Stimulated activated CD8-positive, alpha-beta memory T cell treated with anti-CD3 and anti-CD28 coated beads, Interleukin-4, amount 100 ng/mL, for 1 hour (primary cell): ENCODE results near the gene MRPL46.
"Not testable (repeated sequence)": the region's sequence is repeated elsewhere in the genome, so short reads cannot be mapped to it uniquely, and the experiment has no call there.

ENCODE experiments used
- DNase-seq, 2 donors: peaks; one replicate each; pipeline ENCODE4 v3.0.0-alpha.2; 2020; ENCODE audit warnings: low read depth in 2 of 2, low spot score in 1 of 2

Gene MRPL46

DNA sequence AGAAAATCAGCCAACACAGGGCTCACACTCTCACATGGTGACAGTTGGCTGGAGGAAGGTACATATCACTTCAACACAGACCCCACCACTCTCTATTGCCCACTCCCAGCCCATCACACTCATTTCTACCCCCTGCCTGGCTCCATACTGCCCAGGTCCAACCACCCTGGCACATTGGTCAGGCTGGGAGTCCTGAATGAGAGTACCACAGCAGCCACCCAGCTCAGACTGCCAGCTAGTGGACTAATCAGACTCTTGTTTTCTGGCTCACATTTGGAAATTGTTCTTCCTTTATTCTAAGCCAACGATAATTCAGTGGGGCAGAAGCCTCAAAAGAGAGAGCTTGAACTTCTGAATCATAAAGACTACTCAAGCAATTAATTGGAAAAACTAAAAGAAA, 20.0 kb downstream of the MRPL46 start:
- DNase-seq: no peak

- DNase-seq: no peak
These were observed 26.0 kb downstream of the MRPL46 start for GRCh38 chr15:88441076-88441730.

DNA sequence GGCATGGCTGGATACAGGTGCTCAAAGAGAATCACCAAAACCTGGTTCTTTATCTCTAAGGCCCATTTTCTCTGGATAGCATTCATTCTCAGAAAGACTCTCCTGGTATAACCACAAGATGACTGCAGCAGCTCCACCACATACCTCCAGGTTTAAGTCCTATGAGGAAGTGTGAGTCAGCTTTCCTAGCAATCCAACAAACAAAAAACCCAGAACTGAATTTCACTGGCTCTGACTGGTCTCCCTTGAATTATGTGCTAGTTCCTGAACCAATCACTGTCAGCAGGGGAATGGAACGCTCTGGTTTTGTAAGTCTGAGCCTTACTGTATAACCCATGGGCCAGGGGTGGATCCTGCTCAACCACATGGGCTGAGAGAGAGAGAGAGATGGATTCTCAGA, 27.2 kb downstream of the MRPL46 start:
- no peak for DNase-seq

- no peak for DNase-seq
These were observed 29.0 kb downstream of the MRPL46 start for GRCh38 chr15:88438181-88438580.

- DNase-seq: not testable (repeated sequence)
These were observed 33.1 kb downstream of the MRPL46 start for GRCh38 chr15:88434106-88434505.

DNA sequence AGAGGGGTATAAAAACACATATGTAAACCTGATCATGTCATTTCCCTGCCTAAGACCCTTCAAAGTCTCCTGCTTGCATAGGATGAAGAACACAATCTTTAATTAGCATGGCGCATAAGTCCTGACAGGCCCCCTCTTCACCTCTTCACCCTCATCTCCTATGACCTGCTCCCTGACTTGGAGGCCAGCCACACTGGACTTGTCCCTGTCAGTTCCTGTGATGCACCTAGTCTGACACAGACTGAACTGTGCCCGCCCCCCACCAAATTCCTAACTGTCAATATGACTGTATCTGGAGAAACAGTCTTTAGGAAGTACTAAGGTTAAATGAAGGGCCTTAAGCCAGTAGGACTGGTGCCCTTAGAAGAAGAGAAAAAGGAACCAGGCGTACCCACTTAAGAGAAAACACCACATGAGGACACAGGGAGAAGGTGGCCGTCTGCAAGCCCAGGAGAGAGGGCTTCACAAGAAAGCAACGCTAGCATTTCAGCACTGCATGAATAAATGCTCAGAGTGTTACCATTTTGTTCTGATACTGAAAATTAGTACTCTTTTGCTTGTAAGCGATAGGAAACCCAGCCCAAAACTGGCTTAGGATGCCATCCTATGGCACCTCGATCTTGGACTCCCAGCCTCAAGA, 34.0 kb downstream of the MRPL46 start:
- DNase-seq: no peak

DNA sequence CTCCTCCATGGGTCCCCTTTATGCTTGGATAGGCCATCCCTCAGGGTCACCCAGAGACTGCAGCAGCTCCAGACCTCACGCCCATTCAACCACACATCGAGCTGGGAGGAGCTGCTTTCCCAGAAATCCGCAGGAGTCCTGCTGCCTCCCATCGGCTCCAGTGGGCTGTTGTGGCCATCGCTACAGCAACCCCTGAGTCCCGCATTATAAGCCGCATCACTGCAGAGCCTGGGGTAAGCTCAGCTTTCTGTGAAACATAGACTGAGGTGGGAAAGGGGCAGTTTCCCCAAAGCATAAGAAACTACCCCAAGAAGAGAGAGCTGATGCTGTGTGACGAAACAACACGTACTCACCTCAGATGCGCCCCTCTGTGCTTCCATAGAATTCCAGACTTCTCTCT, 35.7 kb downstream of the MRPL46 start:
- DNase-seq: no peak

DNA sequence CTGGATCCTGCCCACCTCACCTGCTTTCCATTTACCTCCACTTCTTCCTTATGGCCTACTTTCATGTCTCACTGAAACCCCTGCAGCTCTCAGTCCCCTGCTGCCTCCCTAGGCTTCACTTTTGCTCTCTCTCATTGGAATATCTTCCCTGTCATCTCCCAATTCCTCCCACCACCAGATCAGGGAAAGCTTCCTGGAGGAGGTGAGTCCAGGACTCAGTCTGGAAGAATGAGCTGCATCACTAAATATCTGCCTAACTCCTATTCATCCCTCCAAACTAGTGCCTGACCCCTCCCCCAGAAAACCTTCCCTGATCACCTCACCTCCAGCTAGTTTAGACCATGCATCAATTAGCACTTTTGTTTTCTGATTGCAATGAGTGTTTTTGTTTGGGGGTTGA, 37.1 kb downstream of the MRPL46 start:
- no peak for DNase-seq

DNA sequence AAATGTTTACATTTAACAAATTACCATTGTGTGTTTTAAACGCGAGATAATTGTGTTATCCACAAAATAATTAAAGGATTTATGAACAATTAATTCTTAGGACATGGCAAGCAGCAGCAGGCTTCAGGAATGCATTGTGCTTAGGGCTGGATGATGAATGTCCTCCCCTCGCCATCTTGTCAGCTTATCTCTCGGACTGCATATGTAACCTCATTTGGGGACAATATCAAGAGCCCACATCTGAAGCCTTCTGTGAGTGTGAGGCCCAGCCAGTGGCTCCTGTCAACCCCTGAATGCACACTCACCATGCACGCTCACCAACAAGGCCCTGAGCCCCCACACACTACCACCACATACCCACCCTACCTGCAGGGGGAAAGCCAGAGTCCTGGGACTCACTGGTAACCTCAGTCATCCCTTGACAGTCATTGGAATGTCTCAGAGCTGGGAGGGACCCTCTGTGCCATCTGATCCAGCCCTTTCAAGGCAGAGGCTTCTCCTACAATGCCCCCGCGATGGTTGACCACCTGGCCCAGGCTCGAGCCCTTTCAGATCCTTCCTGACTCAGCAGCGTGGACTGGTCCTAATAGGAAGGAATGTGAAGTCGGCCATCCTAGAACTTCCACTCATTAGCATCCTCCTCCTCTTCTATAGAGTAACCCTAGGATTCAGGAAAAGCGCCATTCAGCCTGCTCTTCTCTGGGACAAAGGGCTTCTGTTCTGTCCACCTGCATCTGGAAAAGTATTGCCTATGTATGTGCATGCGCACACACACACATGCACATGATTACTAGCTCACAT, 38.2 kb downstream of the MRPL46 start:
- DNase-seq: no peak

GRCh38 chr15:88428053-88428452, 39.1 kb downstream of the MRPL46 start:
- DNase-seq: no peak

DNA sequence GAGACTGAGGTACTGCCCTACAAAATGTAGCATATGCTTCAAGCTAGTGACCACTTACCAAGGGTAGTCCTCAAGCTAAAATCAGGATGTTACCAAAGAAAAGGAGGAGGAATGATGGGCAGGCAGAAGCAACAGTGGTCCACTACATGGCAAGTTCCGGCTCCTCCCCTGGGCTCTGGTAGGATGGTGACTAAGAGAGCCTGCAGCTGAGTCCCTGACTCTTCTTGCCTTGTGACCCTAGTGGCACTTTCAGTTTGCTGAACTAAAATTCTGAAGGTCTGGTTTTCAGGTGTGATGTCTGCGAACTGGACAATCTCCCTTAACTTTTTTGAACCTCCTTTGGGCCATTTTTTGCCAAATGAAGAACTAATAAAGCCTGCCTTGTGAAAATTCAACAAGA, 40.9 kb downstream of the MRPL46 start:
- DNase-seq: no peak

- DNase-seq: no peak
These were observed 43.9 kb downstream of the MRPL46 start for GRCh38 chr15:88423331-88423730.

GRCh38 chr15:88419830-88420229, 47.4 kb downstream of the MRPL46 start:
- no peak for DNase-seq
